Activated T-cell treated with anti-CD3 and anti-CD28 coated beads, Interleukin-2, amount 50 U/mL, for 4 hours (primary cell): ENCODE results near the gene VASH1. TPM values are rescaled to one million over a fixed set of nuclear protein-coding genes. Genes with fewer than 3 reads are reported as not detected.
"Not testable (repeated sequence)": the region's sequence is repeated elsewhere in the genome, so short reads cannot be mapped to it uniquely, and the experiment has no call there.

ENCODE experiments used
- ATAC-seq, 2 donors: fragments of 200-7000 bp; cut with Tn5 transposase; one replicate each; pipeline ENCODE4 v1.10.0; 2021
- DNase-seq: peaks from one replicate; pipeline ENCODE4 v3.0.0-alpha.2; 2020
- H3K27me3 Mint-ChIP-seq: one replicate; pipeline ENCODE4 v1.8.0; 2021; ENCODE audit warnings: low read depth, mixed read lengths
- H3K36me3 Mint-ChIP-seq: one replicate; pipeline ENCODE4 v1.8.0; 2022; ENCODE audit warnings: mixed read lengths; ENCODE audit not compliant: insufficient read depth
- H3K4me1 Mint-ChIP-seq: one replicate; pipeline ENCODE4 v1.8.0; 2021; ENCODE audit warnings: low read depth, mixed read lengths
- H3K4me3 Mint-ChIP-seq: one replicate; pipeline ENCODE4 v1.8.0; 2021; ENCODE audit warnings: mild to moderate bottlenecking, moderate library complexity, mixed read lengths
- H3K9me3 Mint-ChIP-seq: one replicate; pipeline ENCODE4 v1.8.0; 2021; ENCODE audit warnings: mixed read lengths
- total RNA-seq, 3 donors: library from RNA; stranded (reverse); gene quantifications; one replicate each; pipeline ENCODE4 v1.2.1, GENCODE V29; 2021

Gene VASH1
- total RNA-seq, 3 donors from 2014 or later = 1.8 to 2.6 (median 2.2) TPM

DNA sequence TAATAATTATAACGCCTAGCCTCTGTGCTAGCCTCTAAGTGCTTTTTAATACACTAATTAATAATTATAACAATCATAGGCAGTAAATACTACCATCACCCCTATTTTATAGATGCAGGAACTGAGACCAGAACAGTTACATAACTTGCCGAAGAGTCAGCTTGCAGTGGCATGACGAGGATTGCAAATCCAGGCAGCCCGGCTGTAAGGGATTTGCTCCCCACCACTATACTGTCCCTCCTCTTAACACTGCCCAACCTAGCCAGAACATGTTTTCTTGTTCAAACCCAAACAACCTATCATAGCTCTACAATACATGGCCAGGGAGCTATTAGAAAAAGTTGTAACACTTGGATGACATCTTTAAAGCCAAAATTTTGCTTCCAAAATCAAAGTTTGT lies 33.9 kb upstream of the VASH1 start:
- H3K27me3 Mint-ChIP-seq = peaks cover 10% of the 10 kb centered on the region
- DNase-seq = no peak
- ATAC-seq = no peak
- no peaks in the 10 kb centered on the region for H3K9me3 Mint-ChIP-seq
- no peaks in the 10 kb centered on the region for H3K36me3 Mint-ChIP-seq
- H3K4me1 Mint-ChIP-seq = no peaks in the 10 kb centered on the region
- no peak overlapping the region for H3K4me3 Mint-ChIP-seq

DNA sequence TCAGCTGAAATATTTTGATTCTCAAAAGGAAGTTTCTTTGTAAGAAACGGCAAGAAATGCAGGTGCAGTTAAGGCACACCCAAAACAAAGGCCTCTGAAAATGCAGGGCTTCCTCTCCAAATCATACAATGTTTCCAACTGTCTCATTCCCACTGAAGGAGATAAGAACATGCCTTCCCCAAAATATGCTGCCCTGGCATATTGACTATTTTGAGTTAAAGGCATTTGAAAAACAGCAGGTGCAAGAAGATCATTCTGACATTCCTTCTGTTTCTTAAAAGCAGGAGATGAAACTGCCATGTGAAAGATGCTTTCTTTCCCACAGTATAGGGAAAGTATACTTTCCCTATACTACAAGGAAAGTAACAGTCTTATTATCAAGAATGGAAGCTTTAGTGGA lies 33.4 kb upstream of the VASH1 start:
- ATAC-seq (no peak), DNase-seq (no peak)
- H3K9me3 Mint-ChIP-seq = no peaks in the 10 kb centered on the region
- H3K4me3 Mint-ChIP-seq = no peak overlapping the region
- H3K36me3 Mint-ChIP-seq = no peaks in the 10 kb centered on the region
- peaks cover 10% of the 10 kb centered on the region for H3K27me3 Mint-ChIP-seq
- H3K4me1 Mint-ChIP-seq = no peaks in the 10 kb centered on the region

DNA sequence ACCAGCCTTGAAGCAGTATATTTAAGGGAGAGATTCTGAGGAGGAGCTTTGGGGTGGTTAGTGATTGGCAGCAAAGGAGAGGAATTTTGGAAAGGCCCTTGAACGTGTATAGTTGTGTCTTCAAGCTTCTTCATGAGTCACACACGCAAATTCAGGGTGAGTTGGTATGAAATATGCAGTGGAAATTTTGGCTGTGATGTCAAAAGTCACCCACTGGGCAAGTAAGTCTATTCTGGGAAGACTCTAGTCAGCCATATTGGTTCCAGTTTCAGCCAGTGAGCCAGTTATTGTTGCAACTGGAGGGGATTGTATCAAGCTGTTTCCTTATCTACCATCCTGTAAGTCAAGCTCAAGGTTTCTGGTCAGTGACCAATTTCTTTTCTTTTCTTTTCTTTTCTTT lies 32.0 kb upstream of the VASH1 start:
- Mint-ChIP-seq H3K9me3 (no peaks in the 10 kb centered on the region), H3K4me3 (no peak overlapping the region), H3K36me3 (no peaks in the 10 kb centered on the region), H3K4me1 (no peaks in the 10 kb centered on the region), H3K27me3 (peaks cover 8% of the 10 kb centered on the region)
- ATAC-seq (no peak), DNase-seq (no peak)

DNA sequence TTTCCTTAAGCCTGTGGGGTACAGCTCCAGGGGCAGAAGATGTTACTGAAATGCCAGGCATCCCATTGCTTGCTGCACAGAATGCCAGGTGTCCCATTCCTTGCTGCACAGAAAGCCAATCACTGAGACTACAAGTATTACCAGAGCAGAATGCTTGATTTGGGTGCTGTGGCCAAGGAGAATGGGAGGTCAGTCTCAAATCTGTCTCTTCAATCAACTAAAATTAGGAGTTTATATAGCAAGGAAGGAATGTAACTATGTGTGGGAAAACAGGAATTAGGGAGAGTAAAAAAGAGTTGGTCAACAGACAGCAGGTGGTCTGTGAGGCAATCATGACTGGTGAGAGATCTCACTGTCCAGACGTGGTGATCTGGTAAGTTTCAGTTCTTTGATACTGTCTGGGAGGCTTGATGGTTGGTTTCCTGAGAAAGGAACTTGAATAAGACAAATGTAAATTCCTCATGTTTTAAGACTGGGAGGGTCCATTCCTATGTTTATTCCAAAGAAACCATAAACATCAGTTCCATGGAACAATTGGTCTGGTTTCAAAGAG lies 31.2 kb upstream of the VASH1 start:
- Mint-ChIP-seq H3K27me3 (peaks cover 8% of the 10 kb centered on the region), H3K36me3 (no peaks in the 10 kb centered on the region), H3K4me1 (no peaks in the 10 kb centered on the region), H3K4me3 (no peak overlapping the region), H3K9me3 (no peaks in the 10 kb centered on the region)
- DNase-seq (no peak), ATAC-seq (no peak)

- not testable (repeated sequence) for H3K36me3 Mint-ChIP-seq, DNase-seq, H3K4me1 Mint-ChIP-seq, H3K9me3 Mint-ChIP-seq, H3K4me3 Mint-ChIP-seq, ATAC-seq
- H3K27me3 Mint-ChIP-seq = peaks cover 17% of the 10 kb centered on the region
Measured at GRCh38 chr14:76734501-76734900, 26.8 kb upstream of the VASH1 start.

- Mint-ChIP-seq H3K27me3 (peaks cover 13% of the 10 kb centered on the region), H3K9me3 (peaks cover 25% of the 10 kb centered on the region), H3K4me1 (no peaks in the 10 kb centered on the region), H3K36me3 (peaks cover 3% of the 10 kb centered on the region), H3K4me3 (no peak overlapping the region)
- DNase-seq (no peak), ATAC-seq (no peak)
Measured at GRCh38 chr14:76736514-76736913, 24.8 kb upstream of the VASH1 start.

DNA sequence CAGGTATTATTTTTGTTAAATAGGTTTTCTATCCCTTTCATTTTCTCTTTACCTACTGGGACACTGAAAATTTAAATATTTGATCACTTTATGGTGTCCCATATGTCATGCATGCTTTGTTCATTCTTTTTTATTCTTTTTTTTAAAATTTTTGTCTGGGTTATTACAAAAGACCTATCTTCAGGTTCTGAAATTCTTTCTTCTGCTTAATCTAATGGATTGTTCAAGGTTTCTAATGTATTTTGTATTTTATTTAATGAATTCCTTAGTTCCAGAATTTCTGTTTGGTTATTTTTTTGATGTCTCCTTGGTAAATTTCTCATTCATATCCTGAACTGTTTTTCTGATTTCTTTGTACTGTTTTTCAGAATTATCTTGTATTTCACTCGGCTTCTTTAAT lies 20.2 kb upstream of the VASH1 start:
- peaks cover 3% of the 10 kb centered on the region for H3K36me3 Mint-ChIP-seq
- H3K4me3 Mint-ChIP-seq = no peak overlapping the region
- H3K9me3 Mint-ChIP-seq = peaks cover 25% of the 10 kb centered on the region
- ATAC-seq = no peak
- no peak for DNase-seq
- H3K4me1 Mint-ChIP-seq = no peaks in the 10 kb centered on the region
- H3K27me3 Mint-ChIP-seq = peaks cover 36% of the 10 kb centered on the region

DNA sequence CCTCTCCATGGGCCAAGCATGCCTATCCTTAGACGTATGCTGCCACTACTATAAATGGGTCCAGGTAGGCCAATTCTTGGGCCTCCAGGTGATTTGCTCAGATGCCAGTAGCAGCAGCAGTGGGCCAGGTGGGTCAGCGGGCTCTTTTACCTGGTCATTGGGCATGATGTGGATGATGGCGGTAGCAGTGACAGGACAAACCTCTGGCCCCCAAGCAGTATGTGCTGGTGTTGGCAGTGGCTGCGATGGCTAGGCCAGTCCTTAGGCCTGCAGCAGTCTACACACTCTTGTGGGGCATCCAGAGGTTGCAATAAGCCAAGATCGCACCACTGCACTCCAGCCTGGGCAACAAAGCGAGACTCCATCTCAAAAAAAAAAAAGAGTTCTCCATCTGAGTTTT lies 19.1 kb upstream of the VASH1 start:
- Mint-ChIP-seq H3K36me3 (peaks cover 3% of the 10 kb centered on the region), H3K4me3 (no peak overlapping the region), H3K27me3 (peaks cover 36% of the 10 kb centered on the region), H3K9me3 (peaks cover 25% of the 10 kb centered on the region), H3K4me1 (no peaks in the 10 kb centered on the region)
- ATAC-seq (no peak), DNase-seq (no peak)

DNA sequence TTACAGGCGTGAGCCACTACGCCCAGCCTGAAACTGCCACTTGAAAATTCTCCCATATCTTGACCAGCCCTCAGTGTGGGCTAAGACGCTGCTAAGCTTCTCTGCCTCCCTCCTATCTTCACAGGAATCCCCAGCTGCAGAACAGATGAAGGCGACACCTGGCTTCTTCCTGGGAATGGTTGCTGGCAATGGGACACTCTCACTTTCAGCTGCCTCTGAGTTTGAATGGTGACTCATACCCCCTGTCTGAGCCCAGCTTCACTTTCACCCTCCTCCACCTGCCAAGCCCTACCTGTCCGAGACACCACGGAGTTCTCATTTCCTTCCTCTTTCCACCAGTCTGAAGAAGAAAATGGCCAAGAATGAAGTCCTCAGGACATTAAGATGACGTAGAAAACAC lies 18.3 kb upstream of the VASH1 start:
- ATAC-seq = no peak
- no peak for DNase-seq
- Mint-ChIP-seq H3K9me3 (peaks cover 25% of the 10 kb centered on the region), H3K4me3 (no peak overlapping the region), H3K4me1 (no peaks in the 10 kb centered on the region), H3K27me3 (peaks cover 37% of the 10 kb centered on the region), H3K36me3 (peaks cover 3% of the 10 kb centered on the region)

DNA sequence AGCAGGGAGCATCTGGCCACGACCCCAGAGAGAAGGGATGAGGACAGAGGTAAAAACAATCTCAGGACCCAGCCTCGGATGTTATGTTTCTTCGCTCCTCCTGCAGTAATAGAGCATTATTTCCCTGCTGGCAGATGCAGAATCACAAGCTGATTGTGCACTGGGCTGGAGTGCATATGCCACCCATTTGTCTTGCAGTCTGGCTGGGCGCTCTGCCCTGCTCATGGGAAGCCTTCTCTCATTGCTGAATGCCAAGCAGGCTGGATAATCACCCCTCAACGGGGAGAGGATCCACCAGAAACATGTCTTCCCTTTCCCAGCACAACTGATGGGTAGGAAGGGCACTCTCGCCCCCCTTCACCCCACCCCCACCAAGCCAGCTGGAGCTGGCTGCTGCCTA lies 8.5 kb upstream of the VASH1 start:
- H3K4me3 Mint-ChIP-seq = no peak overlapping the region
- ATAC-seq = no peak
- H3K9me3 Mint-ChIP-seq = no peaks in the 10 kb centered on the region
- no peak for DNase-seq
- peaks cover 3% of the 10 kb centered on the region for H3K27me3 Mint-ChIP-seq
- H3K36me3 Mint-ChIP-seq = no peaks in the 10 kb centered on the region
- no peaks in the 10 kb centered on the region for H3K4me1 Mint-ChIP-seq

- ATAC-seq = no peak
- Mint-ChIP-seq H3K4me1 (no peaks in the 10 kb centered on the region), H3K9me3 (no peaks in the 10 kb centered on the region), H3K36me3 (no peaks in the 10 kb centered on the region), H3K27me3 (peaks cover 8% of the 10 kb centered on the region), H3K4me3 (no peak overlapping the region)
- DNase-seq = no peak
Measured at GRCh38 chr14:76753541-76754198, 7.6 kb upstream of the VASH1 start.

DNA sequence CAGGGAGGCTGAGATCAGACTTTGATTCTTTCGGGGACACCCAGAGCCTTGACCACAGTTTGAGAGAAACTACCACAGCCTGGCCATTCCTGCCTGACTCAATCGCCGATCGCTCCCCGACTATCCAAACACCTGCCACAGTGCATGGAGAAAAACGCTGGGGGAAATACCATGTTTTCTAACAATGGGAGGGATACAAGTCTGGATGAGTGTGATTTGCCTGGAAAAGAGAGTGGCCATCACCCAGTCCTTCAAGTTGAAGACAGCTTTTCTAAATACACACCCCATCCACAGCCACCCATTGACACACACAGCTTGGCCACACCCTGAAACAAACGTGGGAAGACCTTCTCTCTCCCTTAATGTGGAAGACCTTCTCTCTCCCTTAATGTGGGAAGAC lies 6.7 kb upstream of the VASH1 start:
- no peak for DNase-seq
- no peak for ATAC-seq
- no peaks in the 10 kb centered on the region for H3K4me1 Mint-ChIP-seq
- H3K4me3 Mint-ChIP-seq = no peak overlapping the region
- H3K27me3 Mint-ChIP-seq = peaks cover 8% of the 10 kb centered on the region
- no peaks in the 10 kb centered on the region for H3K36me3 Mint-ChIP-seq
- H3K9me3 Mint-ChIP-seq = no peaks in the 10 kb centered on the region

- ATAC-seq (no peak), DNase-seq (no peak)
- Mint-ChIP-seq H3K9me3 (no peaks in the 10 kb centered on the region), H3K36me3 (no peaks in the 10 kb centered on the region), H3K27me3 (peaks cover 13% of the 10 kb centered on the region), H3K4me3 (no peak overlapping the region), H3K4me1 (peaks cover under 1% of the 10 kb centered on the region)
Measured at GRCh38 chr14:76755610-76756370, 5.5 kb upstream of the VASH1 start.

- DNase-seq (no peak), ATAC-seq (no peak)
- H3K4me1 Mint-ChIP-seq = peaks cover 4% of the 10 kb centered on the region
- H3K27me3 Mint-ChIP-seq = peaks cover 14% of the 10 kb centered on the region
- no peaks in the 10 kb centered on the region for H3K36me3 Mint-ChIP-seq
- no peak overlapping the region for H3K4me3 Mint-ChIP-seq
- H3K9me3 Mint-ChIP-seq = no peaks in the 10 kb centered on the region
Measured at GRCh38 chr14:76756371-76756750, 4.9 kb upstream of the VASH1 start.

- no peak for ATAC-seq
- Mint-ChIP-seq H3K9me3 (no peaks in the 10 kb centered on the region), H3K4me3 (no peak overlapping the region), H3K36me3 (no peaks in the 10 kb centered on the region), H3K4me1 (peaks cover 16% of the 10 kb centered on the region), H3K27me3 (peaks cover 24% of the 10 kb centered on the region)
- no peak for DNase-seq
Measured at GRCh38 chr14:76759589-76759988, 1.7 kb upstream of the VASH1 start.
